T-cell (primary cell): Measurements from ENCODE around the gene CRAMP1. TPM values are rescaled to one million over a fixed set of nuclear protein-coding genes. Genes with fewer than 3 reads are reported as not detected.

ENCODE experiments used
- ATAC-seq, 4 experiments: fragments of 200-7000 bp in 3 of 4; fragments of 150-1000 bp in 1 of 4; cut with Tn5 transposase; replicated peaks in 1 of 4; 1 replicate in 3 of 4; 2 replicates in 1 of 4; pipeline ENCODE4 v1.10.0; 2021; ENCODE audit warnings: moderate library complexity in 3 of 4, mild to moderate bottlenecking in 2 of 4, moderate number of reproducible peaks in 1 of 4
- CTCF ChIA-PET, 2 donors: fragments of 300-600 bp; sonication (Branson Sonifier 250); formaldehyde crosslinking; loops; one replicate each; lab custom pipeline; 2022; ENCODE audit warnings: antibody characterized with exemption in 2 of 2; lab: Charles Lee
- POLR2A ChIA-PET, 2 donors: fragments of 300-600 bp; sonication (Branson Sonifier 250); formaldehyde crosslinking; loops; one replicate each; lab custom pipeline; 2022; ENCODE audit warnings: antibody characterized with exemption in 2 of 2; lab: Charles Lee
- DNase-seq, 35 experiments: peaks; one replicate each; pipeline versions ENCODE4 v3.0.0 to v3.0.0-alpha.2; 2013 to 2023
- H3K27ac ChIP-seq: one replicate; pipeline ENCODE4 v1.5.1; 2013; ENCODE audit warnings: low read length
- H3K27me3 ChIP-seq, 2 experiments: replicated peaks in 1 of 2; 1 replicate in 1 of 2; 2 replicates in 1 of 2; pipeline versions ENCODE4 v1.6.1 to v1.7.0; 2013; ENCODE audit warnings: low read length in 1 of 2, mixed read lengths in 1 of 2; ENCODE audit not compliant: control insufficient read depth in 2 of 2, insufficient read depth in 2 of 2; ENCODE audit errors: extremely low read depth in 1 of 2
- H3K36me3 ChIP-seq, 2 donors: 1 replicate in 1 of 2; 2 replicates in 1 of 2; pipeline versions ENCODE4 v1.6.1 to v1.7.0; 2013; ENCODE audit warnings: low read length in 1 of 2; ENCODE audit not compliant: control insufficient read depth in 2 of 2, insufficient read depth in 1 of 2; ENCODE audit errors: extremely low read depth in 1 of 2
- H3K4me1 ChIP-seq, 2 experiments: 1 replicate in 1 of 2; 2 replicates in 1 of 2; pipeline versions ENCODE4 v1.6.1 to v1.7.0; 2013; ENCODE audit warnings: low read length in 2 of 2, mixed read lengths in 1 of 2; ENCODE audit not compliant: insufficient read depth in 2 of 2, control insufficient read depth in 1 of 2; ENCODE audit errors: extremely low read depth in 1 of 2
- H3K4me3 ChIP-seq, 2 donors: 1 replicate in 1 of 2; 2 replicates in 1 of 2; pipeline versions ENCODE4 v1.5.1 to v1.7.0; 2013; ENCODE audit warnings: mild to moderate bottlenecking in 2 of 2, low read length in 1 of 2, moderate library complexity in 1 of 2; ENCODE audit not compliant: control insufficient read depth in 1 of 2; ENCODE audit errors: extremely low read depth in 1 of 2
- H3K9me3 ChIP-seq: 2 replicates; pipeline ENCODE4 v1.7.0; 2013
- H3K27ac Mint-ChIP-seq, 2 donors: one replicate each; pipeline ENCODE4 v1.8.0; 2020 to 2021; ENCODE audit warnings: mild to moderate bottlenecking in 2 of 2, mixed read lengths in 2 of 2
- H3K27me3 Mint-ChIP-seq, 2 donors: one replicate each; pipeline ENCODE4 v1.8.0; 2021 to 2022; ENCODE audit warnings: mixed read lengths in 2 of 2
- H3K36me3 Mint-ChIP-seq: one replicate; pipeline ENCODE4 v1.8.0; 2021; ENCODE audit warnings: mixed read lengths
- H3K4me1 Mint-ChIP-seq, 3 donors: one replicate each; pipeline ENCODE4 v1.8.0; 2020 to 2022; ENCODE audit warnings: mixed read lengths in 3 of 3, mild to moderate bottlenecking in 1 of 3
- H3K4me3 Mint-ChIP-seq, 3 donors: one replicate each; pipeline ENCODE4 v1.8.0; 2020 to 2022; ENCODE audit warnings: mild to moderate bottlenecking in 3 of 3, mixed read lengths in 3 of 3, moderate library complexity in 3 of 3
- H3K9me3 Mint-ChIP-seq, 3 donors: one replicate each; pipeline ENCODE4 v1.8.0; 2020 to 2022; ENCODE audit warnings: mixed read lengths in 3 of 3
- WGBS: methylation state at CpG from one replicate; pipeline ENCODE4 v1.1.5; 2013; ENCODE audit warnings: missing lambda C conversion rate; ENCODE audit not compliant: insufficient coverage; 5-methylcytosine and 5-hydroxymethylcytosine counted together
- total RNA-seq, 35 experiments: library from RNA in 6 of 35; stranded (reverse) in 6 of 35; fragments of 120-200 nt in 1 of 35; gene quantifications; one replicate each; pipeline versions ENCODE4 v1.2.1 to v1.2.4 and lab custom pipeline; 2013 to 2026

The CRAMP1 gene
- total RNA-seq, 5 donors from 2014 or later (not counting 1 experiment from before 2014, with no cell fraction given) = 26.4 to 36.4 (median 33.0) TPM

- Mint-ChIP-seq H3K4me3 (no peak overlapping the region), H3K27me3 (no peaks in the 10 kb centered on the region), H3K27ac (no peak overlapping the region), H3K4me1 (peaks cover 6 to 8% (median 6%) of the 10 kb centered on the region in 3 donors), H3K36me3 (peaks cover 30% of the 10 kb centered on the region), H3K9me3 (no peaks in the 10 kb centered on the region)
- Histone ChIP-seq H3K36me3 (peaks cover 16 to 58% of the 10 kb centered on the region in 2 donors), H3K4me1 (no peaks in the 10 kb centered on the region), H3K9me3 (no peaks in the 10 kb centered on the region), H3K27me3 (no peaks in the 10 kb centered on the region), H3K4me3 (no peak overlapping the region), H3K27ac (no peak overlapping the region)
- no peak for DNase-seq
- POLR2A ChIA-PET = no interaction called here
- CTCF ChIA-PET = no interaction called here
- ATAC-seq = no peak
- 95% methylated on average over 9 of the region's 17 CpGs for WGBS
Observed at GRCh38 chr16:1687427-1688316, 75.5 kb downstream of the CRAMP1 start.

GRCh38 chr16:1688807-1689560 is 76.8 kb downstream of the CRAMP1 start:
- CTCF ChIA-PET = no interaction called here
- H3K36me3 Mint-ChIP-seq = peaks cover 37% of the 10 kb centered on the region
- POLR2A ChIA-PET = no interaction called here

GRCh38 chr16:1689853-1690252 is 77.7 kb downstream of the CRAMP1 start:
- no peak overlapping the region for H3K27ac Mint-ChIP-seq
- peaks cover 22 to 67% of the 10 kb centered on the region in 2 donors for H3K36me3 ChIP-seq
- 98% methylated on average over 11 of the region's 13 CpGs for WGBS

More at GRCh38 chr16:1688807-1689560, 76.8 kb downstream of the CRAMP1 start:
- Mint-ChIP-seq H3K4me1 (peaks cover 2 to 6% (median 3%) of the 10 kb centered on the region in 3 donors), H3K27ac (no peak overlapping the region), H3K4me3 (no peak overlapping the region), H3K9me3 (no peaks in the 10 kb centered on the region), H3K27me3 (no peaks in the 10 kb centered on the region)
- no peak for ATAC-seq
- peaks cover 21 to 64% of the 10 kb centered on the region in 2 donors for H3K36me3 ChIP-seq
- no peaks in the 10 kb centered on the region for H3K4me1 ChIP-seq
- H3K9me3 ChIP-seq = no peaks in the 10 kb centered on the region
- H3K4me3 ChIP-seq = no peak overlapping the region
- 96% methylated on average over 7 of the region's 10 CpGs for WGBS
- no peaks in the 10 kb centered on the region for H3K27me3 ChIP-seq
- DNase-seq = no peak
- no peak overlapping the region for H3K27ac ChIP-seq

GRCh38 chr16:1690810-1691209 is 78.7 kb downstream of the CRAMP1 start:
- no peak overlapping the region for H3K27ac ChIP-seq
- CTCF ChIA-PET = interaction anchor here in 1 of 2 donors (0.6 kb wide), 1 partner anchor 14 kb away, joined by 3 read pairs; no protein-coding TSS in a partner anchor
- WGBS = no CpG with 5 or more reads among the region's 1 CpG
- Mint-ChIP-seq H3K4me1 (peaks cover 2 to 6% (median 3%) of the 10 kb centered on the region in 3 donors), H3K27me3 (no peaks in the 10 kb centered on the region), H3K36me3 (peaks cover 38% of the 10 kb centered on the region), H3K27ac (no peak overlapping the region), H3K9me3 (no peaks in the 10 kb centered on the region), H3K4me3 (no peak overlapping the region)
- H3K4me3 ChIP-seq = no peak overlapping the region
- POLR2A ChIA-PET = no interaction called here
- H3K9me3 ChIP-seq = no peaks in the 10 kb centered on the region
- H3K4me1 ChIP-seq = no peaks in the 10 kb centered on the region
- no peak for DNase-seq
- no peak for ATAC-seq
- H3K27me3 ChIP-seq = no peaks in the 10 kb centered on the region
- peaks cover 22 to 64% of the 10 kb centered on the region in 2 donors for H3K36me3 ChIP-seq

More at GRCh38 chr16:1689853-1690252, 77.7 kb downstream of the CRAMP1 start:
- Mint-ChIP-seq H3K27me3 (no peaks in the 10 kb centered on the region), H3K4me3 (no peak overlapping the region), H3K4me1 (peaks cover 2 to 6% (median 3%) of the 10 kb centered on the region in 3 donors), H3K36me3 (peaks cover 41% of the 10 kb centered on the region), H3K9me3 (no peaks in the 10 kb centered on the region)
- no peak for ATAC-seq
- Histone ChIP-seq H3K9me3 (no peaks in the 10 kb centered on the region), H3K27me3 (no peaks in the 10 kb centered on the region), H3K27ac (no peak overlapping the region), H3K4me3 (no peak overlapping the region), H3K4me1 (no peaks in the 10 kb centered on the region)
- ChIA-PET POLR2A (no interaction called here), CTCF (no interaction called here)
- no peak for DNase-seq

GRCh38 chr16:1691276-1691675 is 79.1 kb downstream of the CRAMP1 start:
- peaks cover 2 to 6% (median 3%) of the 10 kb centered on the region in 3 donors for H3K4me1 Mint-ChIP-seq
- ATAC-seq = no peak
- ChIA-PET POLR2A (no interaction called here), CTCF (interaction anchor here in 1 of 2 donors (0.6 kb wide), 1 partner anchor 14 kb away, joined by 3 read pairs; no protein-coding TSS in a partner anchor)
- Histone ChIP-seq H3K27me3 (no peaks in the 10 kb centered on the region), H3K27ac (no peak overlapping the region), H3K4me1 (no peaks in the 10 kb centered on the region), H3K4me3 (no peak overlapping the region), H3K36me3 (peaks cover 22 to 62% of the 10 kb centered on the region in 2 donors), H3K9me3 (no peaks in the 10 kb centered on the region)
- no peak overlapping the region for H3K4me3 Mint-ChIP-seq
- DNase-seq = no peak
- H3K27ac Mint-ChIP-seq = no peak overlapping the region
- peaks cover 37% of the 10 kb centered on the region for H3K36me3 Mint-ChIP-seq
- H3K27me3 Mint-ChIP-seq = no peaks in the 10 kb centered on the region
- H3K9me3 Mint-ChIP-seq = no peaks in the 10 kb centered on the region

- Histone ChIP-seq H3K27me3 (no peaks in the 10 kb centered on the region), H3K27ac (no peak overlapping the region), H3K36me3 (peaks cover 22 to 61% of the 10 kb centered on the region in 2 donors), H3K4me3 (no peak overlapping the region), H3K9me3 (no peaks in the 10 kb centered on the region), H3K4me1 (no peaks in the 10 kb centered on the region)
- Mint-ChIP-seq H3K27ac (no peak overlapping the region), H3K36me3 (peaks cover 40% of the 10 kb centered on the region), H3K4me3 (no peak overlapping the region), H3K27me3 (no peaks in the 10 kb centered on the region), H3K4me1 (peaks cover 2 to 6% (median 3%) of the 10 kb centered on the region in 3 donors), H3K9me3 (no peaks in the 10 kb centered on the region)
- CTCF ChIA-PET = no interaction called here
- WGBS = 94% methylated on average over 21 of the region's 21 CpGs
- ATAC-seq (no peak), DNase-seq (no peak)
- POLR2A ChIA-PET = no interaction called here
Observed at GRCh38 chr16:1691956-1692355, 79.8 kb downstream of the CRAMP1 start.
